Activated CD4-positive, alpha-beta T cell treated with anti-CD3 and anti-CD28 coated beads, Interleukin-2, amount 10 ng/mL, durations not matched to agents 7 days and 5 days (primary cell): Measurements from ENCODE around the gene IFIT1B. TPM values are rescaled to one million over a fixed set of nuclear protein-coding genes. Genes with fewer than 3 reads are reported as not detected.

ENCODE experiments used
- CTCF ChIA-PET: fragments of 350-600 bp; sonication (Branson Sonifier 250); formaldehyde crosslinking; loops from one replicate; lab custom pipeline; 2021; ENCODE audit warnings: antibody characterized with exemption; lab: Charles Lee
- POLR2A ChIA-PET: fragments of 350-600 bp; sonication (Branson Sonifier 250); formaldehyde crosslinking; loops from one replicate; lab custom pipeline; 2021; ENCODE audit warnings: antibody characterized with exemption; lab: Charles Lee
- DNase-seq: peaks from one replicate; pipeline ENCODE4 v3.0.0-alpha.2; 2020
- H3K27ac Mint-ChIP-seq: one replicate; pipeline ENCODE4 v1.8.0; 2021; ENCODE audit warnings: mild to moderate bottlenecking, moderate library complexity, mixed read lengths
- H3K27me3 Mint-ChIP-seq: one replicate; pipeline ENCODE4 v1.8.0; 2021; ENCODE audit warnings: mixed read lengths
- H3K36me3 Mint-ChIP-seq: one replicate; pipeline ENCODE4 v1.8.0; 2021; ENCODE audit warnings: low read depth, mixed read lengths
- H3K4me1 Mint-ChIP-seq: one replicate; pipeline ENCODE4 v1.8.0; 2021; ENCODE audit warnings: mixed read lengths
- H3K4me3 Mint-ChIP-seq: one replicate; pipeline ENCODE4 v1.8.0; 2021; ENCODE audit warnings: mild to moderate bottlenecking, moderate library complexity, mixed read lengths
- H3K9me3 Mint-ChIP-seq: one replicate; pipeline ENCODE4 v1.8.0; 2021; ENCODE audit warnings: mixed read lengths
- total RNA-seq, 2 experiments: library from RNA; stranded (reverse); gene quantifications; one replicate each; pipeline ENCODE4 v1.2.3, GENCODE V29; 2021

IFIT1B gene
- total RNA-seq, 2 experiments from 2014 or later: not detected

GRCh38 chr10:89351780-89352597 lies 25.9 kb upstream of the IFIT1B start:
- Mint-ChIP-seq H3K27ac (no peak overlapping the region), H3K27me3 (peaks cover 39% of the 10 kb centered on the region), H3K9me3 (no peaks in the 10 kb centered on the region), H3K4me3 (no peak overlapping the region), H3K4me1 (peaks cover 24% of the 10 kb centered on the region), H3K36me3 (peaks cover 3% of the 10 kb centered on the region)
- ChIA-PET CTCF (interaction anchor here (0.9 to 1.5 kb wide), 3 partner anchors 8 to 22 kb away, joined by 3 to 4 read pairs (median 3); no protein-coding TSS in a partner anchor), POLR2A (interaction anchor here (0.6 kb wide), 1 partner anchor 50 kb away, joined by 3 read pairs; the partner anchor contains the start of gene IFIT2)
- DNase-seq: no peak

GRCh38 chr10:89352802-89353201 lies 25.1 kb upstream of the IFIT1B start:
- CTCF ChIA-PET: interaction anchor here (0.9 to 1.5 kb wide), 3 partner anchors 9 to 22 kb away, joined by 3 to 4 read pairs (median 3); no protein-coding TSS in a partner anchor
- DNase-seq: no peak
- H3K27me3 Mint-ChIP-seq: peaks cover 37% of the 10 kb centered on the region
- H3K4me1 Mint-ChIP-seq: peaks cover 24% of the 10 kb centered on the region
- no peak overlapping the region for H3K4me3 Mint-ChIP-seq
- H3K9me3 Mint-ChIP-seq: no peaks in the 10 kb centered on the region
- POLR2A ChIA-PET: interaction anchor here (0.6 kb wide), 1 partner anchor 34 kb away, joined by 5 read pairs; no protein-coding TSS in a partner anchor
- H3K27ac Mint-ChIP-seq: no peak overlapping the region
- peaks cover 3% of the 10 kb centered on the region for H3K36me3 Mint-ChIP-seq

- Mint-ChIP-seq H3K27me3 (peaks cover 26% of the 10 kb centered on the region), H3K4me1 (peaks cover 19% of the 10 kb centered on the region), H3K36me3 (peaks cover 3% of the 10 kb centered on the region), H3K27ac (no peak overlapping the region), H3K9me3 (no peaks in the 10 kb centered on the region), H3K4me3 (no peak overlapping the region)
- DNase-seq: no peak
- CTCF ChIA-PET: interaction anchor here (0.6 to 1.3 kb wide), 3 partner anchors 9 to 14 kb away, joined by 3 read pairs; no protein-coding TSS in a partner anchor
- POLR2A ChIA-PET: no interaction called here
Observed at GRCh38 chr10:89355394-89355931, 22.4 kb upstream of the IFIT1B start.

- ChIA-PET CTCF (interaction anchor here (1.4 kb wide), 1 partner anchor 12 kb away, joined by 4 read pairs; no protein-coding TSS in a partner anchor), POLR2A (no interaction called here)
- H3K9me3 Mint-ChIP-seq: no peaks in the 10 kb centered on the region
- no peak overlapping the region for H3K27ac Mint-ChIP-seq
- peaks cover 3% of the 10 kb centered on the region for H3K36me3 Mint-ChIP-seq
- H3K27me3 Mint-ChIP-seq: peaks cover 24% of the 10 kb centered on the region
- DNase-seq: no peak
- H3K4me1 Mint-ChIP-seq: peaks cover 3% of the 10 kb centered on the region
- H3K4me3 Mint-ChIP-seq: no peak overlapping the region
Observed at GRCh38 chr10:89357096-89357495, 20.8 kb upstream of the IFIT1B start.

GRCh38 chr10:89357975-89358374 lies 19.9 kb upstream of the IFIT1B start:
- Mint-ChIP-seq H3K27ac (no peak overlapping the region), H3K27me3 (peaks cover 18% of the 10 kb centered on the region), H3K9me3 (no peaks in the 10 kb centered on the region), H3K4me3 (no peak overlapping the region), H3K36me3 (peaks cover 3% of the 10 kb centered on the region), H3K4me1 (peaks cover 2% of the 10 kb centered on the region)
- POLR2A ChIA-PET: no interaction called here
- DNase-seq: no peak
- CTCF ChIA-PET: interaction anchor here (0.5 to 1.4 kb wide), 2 partner anchors 11 to 125 kb away, joined by 3 to 4 read pairs; no protein-coding TSS in a partner anchor

- no peaks in the 10 kb centered on the region for H3K36me3 Mint-ChIP-seq
- H3K9me3 Mint-ChIP-seq: no peaks in the 10 kb centered on the region
- ChIA-PET POLR2A (no interaction called here), CTCF (no interaction called here)
- H3K27ac Mint-ChIP-seq: no peak overlapping the region
- peaks cover 13% of the 10 kb centered on the region for H3K27me3 Mint-ChIP-seq
- H3K4me1 Mint-ChIP-seq: peaks cover 17% of the 10 kb centered on the region
- DNase-seq: no peak
- no peak overlapping the region for H3K4me3 Mint-ChIP-seq
Observed at GRCh38 chr10:89360157-89360556, 17.7 kb upstream of the IFIT1B start.

GRCh38 chr10:89362929-89363328 lies 14.9 kb upstream of the IFIT1B start:
- Mint-ChIP-seq H3K4me1 (peaks cover 24% of the 10 kb centered on the region), H3K9me3 (peaks cover 2% of the 10 kb centered on the region), H3K36me3 (peaks cover 2% of the 10 kb centered on the region), H3K4me3 (no peak overlapping the region), H3K27ac (no peak overlapping the region), H3K27me3 (peaks cover 15% of the 10 kb centered on the region)
- ChIA-PET POLR2A (no interaction called here), CTCF (interaction anchor here (0.7 to 1.6 kb wide), 4 partner anchors 15 to 121 kb away, joined by 3 to 4 read pairs (median 4); partner anchors contain the start of gene IFIT1B)
- DNase-seq: no peak

- H3K4me3 Mint-ChIP-seq: no peak overlapping the region
- POLR2A ChIA-PET: interaction anchor here (0.5 kb wide), 1 partner anchor 434 kb away, joined by 3 read pairs; no protein-coding TSS in a partner anchor
- CTCF ChIA-PET: interaction anchor here (0.7 to 1.3 kb wide), 3 partner anchors 15 to 69 kb away, joined by 3 to 4 read pairs (median 4); no protein-coding TSS in a partner anchor
Observed at GRCh38 chr10:89363729-89364442, 14.0 kb upstream of the IFIT1B start.

GRCh38 chr10:89364531-89364930 lies 13.3 kb upstream of the IFIT1B start:
- Mint-ChIP-seq H3K27me3 (peaks cover 9% of the 10 kb centered on the region), H3K4me1 (peaks cover 31% of the 10 kb centered on the region), H3K9me3 (peaks cover 2% of the 10 kb centered on the region), H3K27ac (no peak overlapping the region), H3K4me3 (no peak overlapping the region), H3K36me3 (peaks cover 2% of the 10 kb centered on the region)
- no peak for DNase-seq
- ChIA-PET CTCF (interaction anchor here (0.7 to 1.3 kb wide), 3 partner anchors 12 to 22 kb away, joined by 3 to 4 read pairs (median 4); no protein-coding TSS in a partner anchor), POLR2A (interaction anchor here (0.5 kb wide), 1 partner anchor 434 kb away, joined by 3 read pairs; no protein-coding TSS in a partner anchor)

More at GRCh38 chr10:89363729-89364442, 14.0 kb upstream of the IFIT1B start:
- peaks cover 2% of the 10 kb centered on the region for H3K36me3 Mint-ChIP-seq
- H3K9me3 Mint-ChIP-seq: peaks cover 2% of the 10 kb centered on the region
- H3K4me1 Mint-ChIP-seq: peaks cover 26% of the 10 kb centered on the region
- peaks cover 8% of the 10 kb centered on the region for H3K27me3 Mint-ChIP-seq
- DNase-seq: no peak
- no peak overlapping the region for H3K27ac Mint-ChIP-seq

GRCh38 chr10:89367529-89367928 lies 10.3 kb upstream of the IFIT1B start:
- Mint-ChIP-seq H3K4me3 (no peak overlapping the region), H3K27ac (no peak overlapping the region), H3K9me3 (peaks cover 2% of the 10 kb centered on the region), H3K27me3 (peaks cover 7% of the 10 kb centered on the region), H3K36me3 (peaks cover 2% of the 10 kb centered on the region), H3K4me1 (peaks cover 32% of the 10 kb centered on the region)
- ChIA-PET CTCF (interaction anchor here (0.7 kb wide), 1 partner anchor 709 kb away, joined by 4 read pairs; no protein-coding TSS in a partner anchor), POLR2A (interaction anchor here (1.0 kb wide), 1 partner anchor 65 kb away, joined by 3 read pairs; the partner anchor contains the start of gene IFIT2)
- DNase-seq: peak; percentile 16

GRCh38 chr10:89368129-89368528 lies 9.7 kb upstream of the IFIT1B start:
- CTCF ChIA-PET: interaction anchor here (1.1 kb wide), 1 partner anchor 11 kb away, joined by 4 read pairs; no protein-coding TSS in a partner anchor
- Mint-ChIP-seq H3K27me3 (peaks cover 7% of the 10 kb centered on the region), H3K4me3 (no peak overlapping the region), H3K27ac (no peak overlapping the region), H3K36me3 (peaks cover 2% of the 10 kb centered on the region), H3K9me3 (peaks cover 2% of the 10 kb centered on the region), H3K4me1 (peaks cover 29% of the 10 kb centered on the region)
- POLR2A ChIA-PET: interaction anchor here (1.0 kb wide), 1 partner anchor 66 kb away, joined by 3 read pairs; the partner anchor contains the start of gene IFIT2
- DNase-seq: no peak
